Measurements from ENCODE around the gene SSH2.

The SSH2 gene

DNA sequence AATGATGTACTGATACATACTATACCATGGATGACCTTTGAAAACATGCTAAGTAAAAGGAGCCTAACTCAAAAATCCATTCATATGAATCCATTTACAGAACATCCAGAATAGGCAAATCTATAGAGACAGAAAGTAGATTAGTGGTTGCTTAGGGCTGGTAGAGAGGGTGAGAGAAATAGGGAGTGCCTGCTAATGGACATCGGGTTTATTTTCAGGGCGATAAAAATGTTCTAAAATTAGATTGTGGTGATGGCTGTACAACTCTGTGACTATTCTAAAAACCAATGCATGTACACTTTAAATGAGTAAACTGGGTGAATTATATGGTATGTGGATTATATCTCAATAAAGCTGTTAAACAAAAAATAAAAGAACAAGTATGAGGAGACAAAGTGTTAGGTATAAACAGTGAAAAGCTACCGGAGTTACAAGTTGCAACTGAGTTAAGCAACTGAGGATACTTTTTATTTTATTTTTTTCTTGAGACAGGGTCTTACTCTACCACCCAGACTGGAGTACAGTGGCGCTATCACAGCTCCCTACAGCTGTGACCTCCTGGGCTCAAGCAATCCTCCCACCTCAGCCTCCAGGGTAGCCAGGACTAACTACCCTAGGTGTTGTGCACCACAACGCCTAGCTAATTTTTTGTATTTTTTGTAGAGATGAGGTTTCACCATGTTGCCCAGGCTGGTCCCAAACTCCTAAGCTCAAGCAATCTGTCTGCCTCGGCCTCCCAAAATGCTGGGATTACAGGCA is 231.8 kb downstream of the SSH2 start:
- TF ChIP-seq GATA3 (IDR thresholded peaks at IDR 0.05; ENCODE audit: low read depth, low read length) (no peak), GATA2 (IDR thresholded peaks at IDR 0.05; ENCODE audit: low read depth, low read length) (no peak)

DNA sequence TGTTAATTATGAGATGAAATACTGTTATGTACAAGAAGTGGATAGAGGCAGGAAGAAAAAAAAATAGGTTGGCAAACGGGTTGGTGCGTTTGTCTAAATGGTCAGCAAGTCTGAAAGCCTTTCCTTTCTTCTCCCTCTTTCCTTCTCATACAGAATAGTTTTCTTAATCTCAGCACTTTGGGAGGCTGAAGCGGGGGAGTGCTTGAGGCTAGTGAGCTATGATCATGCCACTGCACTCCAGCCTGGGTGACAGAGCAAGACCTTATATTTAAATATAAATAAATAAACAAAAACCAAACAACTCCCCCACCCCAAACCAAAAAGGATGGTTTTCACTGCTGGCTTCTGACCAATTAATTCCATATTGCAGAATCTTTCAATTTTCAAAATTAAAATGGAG is 232.7 kb downstream of the SSH2 start:
- TF ChIP-seq GATA3 (IDR thresholded peaks at IDR 0.05; ENCODE audit: low read depth, low read length): no peak
- TF ChIP-seq GATA2 (IDR thresholded peaks at IDR 0.05; ENCODE audit: low read depth, low read length): no peak

DNA sequence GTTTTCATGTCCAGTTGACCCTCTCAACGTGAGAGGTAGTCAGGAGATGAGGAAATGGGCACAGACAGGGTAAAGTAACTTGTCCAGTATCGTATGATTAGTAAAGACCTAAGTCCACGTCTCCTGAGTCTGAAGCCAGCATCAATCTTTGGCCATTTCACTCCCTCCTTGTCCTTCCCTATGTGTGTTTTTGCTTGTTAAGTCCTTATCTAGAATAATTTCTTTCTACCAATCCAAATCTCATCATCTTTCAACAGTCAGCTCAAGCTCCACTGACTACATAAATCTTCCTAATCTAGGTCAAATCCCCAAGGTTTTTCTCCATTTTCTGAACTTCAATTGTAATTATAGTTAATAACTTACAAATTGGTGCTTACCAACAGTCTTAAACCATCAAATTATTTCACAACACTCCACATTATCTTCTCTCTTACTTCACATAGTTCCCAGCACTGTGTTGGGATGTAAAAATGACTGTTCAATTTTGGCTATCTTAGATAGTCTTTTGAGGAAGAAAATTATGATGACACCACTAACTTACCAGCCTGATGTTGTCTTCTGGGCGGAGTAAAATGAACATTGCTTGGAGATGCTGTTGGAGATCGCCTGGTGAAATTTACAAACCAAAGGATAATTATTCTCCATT is 235.0 kb downstream of the SSH2 start:
- TF ChIP-seq GATA3 (IDR thresholded peaks at IDR 0.05; ENCODE audit: low read depth, low read length) (no peak), GATA2 (IDR thresholded peaks at IDR 0.05; ENCODE audit: low read depth, low read length) (no peak)

DNA sequence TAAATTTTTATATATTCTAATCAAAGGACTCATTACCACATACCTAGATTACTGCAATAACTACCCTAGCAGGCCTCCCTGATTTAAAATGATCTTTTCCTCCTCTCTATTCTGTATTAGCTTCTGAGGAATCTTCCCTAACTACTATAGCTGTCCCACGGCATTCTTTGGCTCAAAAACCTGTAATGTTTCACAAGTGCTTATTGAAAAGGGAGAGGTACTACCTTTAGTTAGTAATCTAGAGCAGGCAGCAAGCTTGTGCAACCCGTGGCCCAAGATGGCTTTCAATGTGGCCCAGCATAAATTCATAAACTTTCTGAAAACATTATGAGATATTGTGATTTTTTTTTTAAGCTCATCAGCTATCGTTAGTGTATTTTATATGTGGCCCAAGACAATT is 236.3 kb downstream of the SSH2 start:
- TF ChIP-seq GATA2 (IDR thresholded peaks at IDR 0.05; ENCODE audit: low read depth, low read length) (no peak), GATA3 (IDR thresholded peaks at IDR 0.05; ENCODE audit: low read depth, low read length) (no peak)

DNA sequence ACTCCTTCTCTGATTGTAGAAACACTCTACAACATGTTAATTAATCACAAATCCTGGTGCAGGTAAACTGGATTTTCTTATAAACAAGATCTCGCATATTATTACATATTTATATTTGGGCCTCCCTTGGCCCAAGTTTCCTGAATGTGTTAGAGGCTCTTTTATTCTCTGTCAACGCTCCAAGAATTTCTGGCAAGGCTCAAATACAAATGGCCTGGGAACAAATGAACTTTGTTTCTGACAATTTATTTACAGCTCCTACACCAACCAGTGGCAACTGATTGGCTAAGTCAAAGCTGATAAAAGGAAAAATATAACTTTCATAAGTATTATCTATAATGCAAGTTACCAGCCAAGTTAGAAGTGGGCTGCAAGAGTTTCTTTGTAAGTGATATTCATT is 242.4 kb downstream of the SSH2 start:
- no peak for TF ChIP-seq GATA2 (IDR thresholded peaks at IDR 0.05; ENCODE audit: low read depth, low read length)
- no peak for TF ChIP-seq GATA3 (IDR thresholded peaks at IDR 0.05; ENCODE audit: low read depth, low read length)

DNA sequence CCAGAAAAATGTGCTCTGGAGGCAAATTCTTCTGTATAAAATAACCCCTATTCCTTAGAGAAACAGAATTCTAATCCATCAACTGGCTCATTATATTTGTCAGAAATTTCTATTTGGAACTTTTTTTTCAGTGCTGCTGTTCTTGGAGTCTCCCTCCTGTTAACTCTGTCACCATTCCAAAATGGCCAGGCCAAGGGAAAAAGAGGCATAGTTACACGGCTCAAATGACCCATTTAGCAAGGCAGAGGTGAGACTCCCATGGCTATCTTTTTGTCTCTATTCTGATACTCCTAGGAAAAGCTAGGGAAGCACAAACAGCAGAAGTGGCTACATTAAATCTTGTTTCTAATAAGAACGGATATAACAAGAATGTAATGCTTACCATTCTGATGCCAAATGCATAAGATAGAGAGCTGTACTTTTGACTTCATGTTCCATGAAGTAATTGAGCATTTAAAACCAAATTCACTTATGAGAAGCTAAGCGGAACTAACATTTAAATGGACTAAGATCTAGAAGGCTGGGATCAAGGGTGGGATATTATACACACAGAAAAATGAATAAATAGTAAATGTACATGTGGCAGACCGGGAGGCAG is 242.9 kb downstream of the SSH2 start:
- TF ChIP-seq GATA2 (IDR thresholded peaks at IDR 0.05; ENCODE audit: low read depth, low read length) (no peak), GATA3 (IDR thresholded peaks at IDR 0.05; ENCODE audit: low read depth, low read length) (no peak)

DNA sequence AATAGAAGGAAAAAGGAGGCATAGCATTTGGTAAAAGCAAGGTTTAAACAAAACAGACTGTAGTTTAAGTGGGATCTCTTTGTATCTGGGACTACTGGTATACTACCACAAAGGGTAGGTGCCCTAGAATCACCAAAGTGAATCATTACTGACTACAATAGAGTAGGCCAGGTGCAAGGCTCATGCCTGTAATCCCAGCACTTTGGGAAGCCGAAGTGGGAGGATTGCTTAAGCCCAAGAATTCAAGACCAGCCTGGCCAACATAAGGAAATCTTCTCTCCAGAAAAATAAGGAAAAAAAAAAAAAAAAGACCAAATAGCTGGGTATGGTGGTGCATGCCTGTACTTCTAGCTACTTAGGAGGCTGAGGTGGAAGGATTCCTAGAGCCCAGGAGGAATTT is 246.5 kb downstream of the SSH2 start:
- TF ChIP-seq GATA2 (IDR thresholded peaks at IDR 0.05; ENCODE audit: low read depth, low read length) (no peak), GATA3 (IDR thresholded peaks at IDR 0.05; ENCODE audit: low read depth, low read length) (no peak)

DNA sequence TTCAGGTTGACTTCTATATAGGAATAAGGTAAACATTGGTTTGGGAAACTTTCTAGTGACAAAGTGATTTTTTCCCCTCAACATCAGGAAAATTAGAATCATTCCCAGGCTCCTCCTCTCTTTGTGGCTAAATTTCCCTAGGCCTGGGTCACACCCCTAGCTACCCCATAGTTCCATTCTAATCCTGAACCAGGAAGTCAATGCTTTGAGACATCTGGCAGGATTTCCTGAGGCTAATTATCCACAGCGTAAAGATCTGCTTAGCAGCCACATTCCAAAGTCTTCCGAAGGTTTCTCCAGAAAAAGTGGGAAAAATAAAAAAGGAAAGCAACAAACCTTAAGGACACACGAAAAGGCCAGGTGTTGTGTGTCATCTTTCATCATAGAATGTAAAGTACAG is 247.0 kb downstream of the SSH2 start:
- TF ChIP-seq GATA3 (IDR thresholded peaks at IDR 0.05; ENCODE audit: low read depth, low read length) (no peak), GATA2 (IDR thresholded peaks at IDR 0.05; ENCODE audit: low read depth, low read length) (no peak)

DNA sequence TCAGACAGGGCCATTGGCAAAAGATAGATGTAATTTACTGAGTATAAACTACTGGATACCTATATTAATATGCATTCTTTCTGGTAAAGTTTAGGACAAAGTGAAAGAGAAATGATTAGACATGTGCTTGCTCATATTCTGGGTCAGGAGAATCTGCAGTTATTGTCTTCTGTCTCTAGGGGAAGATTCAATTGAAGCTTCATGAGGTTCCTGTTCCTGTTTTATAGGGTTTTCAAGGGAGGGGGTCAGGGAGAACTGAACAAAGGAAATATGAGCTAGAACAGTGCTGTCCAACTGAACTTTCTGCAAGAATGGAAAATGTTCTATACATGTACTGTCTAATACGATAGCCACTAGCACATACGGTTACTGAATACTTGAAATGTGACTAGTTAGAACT is 248.0 kb downstream of the SSH2 start:
- TF ChIP-seq GATA2 (IDR thresholded peaks at IDR 0.05; ENCODE audit: low read depth, low read length): no peak

DNA sequence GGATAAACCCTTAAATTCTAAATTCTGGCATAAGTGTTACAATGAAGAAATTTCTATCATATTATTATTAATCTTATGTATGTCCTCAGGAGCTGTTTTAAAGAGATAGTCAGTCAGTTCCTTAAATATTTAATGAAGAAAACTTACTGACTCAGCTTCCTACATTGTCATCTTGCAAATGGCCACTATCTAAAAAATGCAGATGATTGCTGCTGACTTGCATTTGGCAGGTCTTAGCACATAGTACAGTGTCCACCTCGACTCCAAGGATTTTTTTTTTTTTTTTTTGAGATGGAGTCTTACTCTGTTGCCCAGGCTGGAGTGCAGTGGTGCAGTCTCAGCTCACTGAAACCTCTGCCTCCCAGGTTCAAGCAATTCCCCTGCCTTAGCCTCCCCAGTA is 252.2 kb downstream of the SSH2 start:
- TF ChIP-seq GATA3 (IDR thresholded peaks at IDR 0.05; ENCODE audit: low read depth, low read length) (no peak), GATA2 (IDR thresholded peaks at IDR 0.05; ENCODE audit: low read depth, low read length) (no peak)

DNA sequence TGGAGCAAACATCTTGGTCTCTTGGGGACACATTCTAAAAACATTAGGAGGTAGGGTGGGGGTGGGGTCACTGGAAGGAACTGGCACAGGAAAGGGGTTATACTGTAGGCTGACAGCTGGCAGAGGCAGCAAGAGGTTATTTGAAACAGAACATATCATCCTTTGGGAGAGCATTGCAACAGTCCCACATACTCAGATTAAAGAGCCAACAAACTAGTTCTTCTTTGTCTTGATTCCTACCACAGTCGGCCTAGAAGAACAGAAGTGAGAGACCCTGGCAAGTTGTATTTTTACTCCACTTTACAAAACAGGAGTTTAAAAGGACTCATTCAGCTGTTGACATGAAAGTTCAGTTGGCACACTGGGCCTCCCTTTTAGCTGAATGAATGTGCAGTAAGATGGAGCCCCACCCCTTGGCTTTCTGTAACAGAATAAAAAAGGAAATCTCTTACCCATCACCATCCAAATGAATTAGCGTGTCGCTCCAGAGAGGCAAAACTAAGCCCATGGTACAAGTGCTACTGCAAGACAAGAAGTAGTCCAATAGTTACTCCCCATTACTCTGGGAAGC is 252.7 kb downstream of the SSH2 start:
- TF ChIP-seq GATA3 (IDR thresholded peaks at IDR 0.05; ENCODE audit: low read depth, low read length) (no peak), GATA2 (IDR thresholded peaks at IDR 0.05; ENCODE audit: low read depth, low read length) (no peak)

DNA sequence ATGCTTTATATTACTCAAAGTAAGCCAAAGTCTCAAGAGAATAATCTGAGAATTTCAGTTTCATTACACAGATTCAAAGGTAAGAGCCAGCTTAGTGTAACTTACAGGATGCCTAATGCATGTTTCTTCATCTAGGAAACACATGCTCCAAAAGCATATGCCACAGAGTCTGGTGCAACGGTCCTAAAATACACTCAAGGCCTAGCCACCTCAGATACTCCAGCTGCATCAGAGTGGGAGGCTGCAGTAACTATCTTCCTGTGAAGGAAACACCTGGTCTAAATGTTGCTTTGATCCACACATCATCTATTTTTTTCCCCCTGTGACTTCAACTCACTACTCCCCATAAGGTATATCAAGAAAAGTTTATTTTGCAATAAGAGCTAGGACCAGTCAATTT is 255.7 kb downstream of the SSH2 start:
- no peak for TF ChIP-seq GATA2 (IDR thresholded peaks at IDR 0.05; ENCODE audit: low read depth, low read length)
- no peak for TF ChIP-seq GATA3 (IDR thresholded peaks at IDR 0.05; ENCODE audit: low read depth, low read length)

DNA sequence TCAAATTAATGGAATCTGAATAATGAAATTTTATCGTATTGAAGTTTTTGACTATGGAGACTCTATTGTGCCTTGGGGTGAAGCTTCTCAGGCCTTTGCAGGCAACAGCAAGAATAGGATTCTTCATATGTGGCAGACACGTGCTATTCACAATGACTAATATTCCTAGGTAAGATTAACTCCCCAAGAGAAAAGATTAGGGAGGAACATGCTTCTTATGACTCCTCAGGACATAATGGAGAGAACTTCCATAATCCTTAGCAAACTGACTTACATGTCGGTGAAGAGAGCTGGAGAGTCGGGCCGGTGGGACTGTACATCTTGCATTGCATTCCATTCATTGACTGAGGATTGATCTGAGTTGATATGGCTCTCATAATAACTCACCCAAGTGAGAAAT is 258.4 kb downstream of the SSH2 start:
- TF ChIP-seq GATA3 (IDR thresholded peaks at IDR 0.05; ENCODE audit: low read depth, low read length): no peak
- TF ChIP-seq GATA2 (IDR thresholded peaks at IDR 0.05; ENCODE audit: low read depth, low read length): no peak

DNA sequence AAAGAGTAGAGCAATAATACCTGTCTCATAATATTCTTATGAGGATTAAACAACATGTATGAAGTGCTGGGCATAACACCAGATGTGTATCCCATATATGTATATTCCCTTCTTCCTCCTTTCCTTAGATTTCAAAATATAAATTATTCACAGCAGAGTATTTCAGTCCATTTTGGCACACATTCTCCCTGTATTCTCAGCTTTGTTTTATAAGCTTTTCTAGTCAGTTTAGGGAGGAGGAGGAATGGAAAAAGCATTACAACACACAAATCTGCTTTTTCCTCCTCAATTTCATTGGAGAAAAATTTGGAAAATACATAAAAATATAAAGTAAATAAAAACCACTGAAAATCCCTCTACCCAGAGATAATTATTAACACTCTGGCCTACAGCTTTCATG is 260.8 kb downstream of the SSH2 start:
- no peak for TF ChIP-seq GATA3 (IDR thresholded peaks at IDR 0.05; ENCODE audit: low read depth, low read length)
- TF ChIP-seq GATA2 (IDR thresholded peaks at IDR 0.05; ENCODE audit: low read depth, low read length): no peak

DNA sequence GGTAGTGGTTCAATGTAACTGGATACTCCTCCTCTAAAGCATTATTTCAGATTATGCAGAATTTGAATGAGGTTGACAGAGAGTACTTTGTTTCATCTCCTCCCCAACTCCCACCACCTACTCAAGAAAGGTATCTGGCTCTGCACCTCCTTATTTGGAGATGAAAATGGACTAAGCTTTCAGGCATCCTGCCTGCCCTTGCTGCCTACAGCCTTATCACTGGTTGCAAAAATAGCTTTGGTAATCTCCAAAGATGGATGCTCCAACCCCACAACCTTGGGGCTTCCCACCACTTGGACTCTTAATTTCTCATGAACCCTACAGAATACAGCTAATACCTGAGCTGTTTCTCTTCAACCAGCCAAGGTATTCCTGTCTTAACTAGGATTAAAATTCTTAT is 262.1 kb downstream of the SSH2 start:
- TF ChIP-seq GATA2 (IDR thresholded peaks at IDR 0.05; ENCODE audit: low read depth, low read length): no peak
- no peak for TF ChIP-seq GATA3 (IDR thresholded peaks at IDR 0.05; ENCODE audit: low read depth, low read length)
